HEK293 (cell line): ENCODE results near the gene TBX4.

Source experiments
- CTCF ChIA-PET: fragments of 350-600 bp; formaldehyde crosslinking; extraction: SDS; loops from one replicate; lab custom pipeline; 2021; ENCODE audit warnings: antibody characterized with exemption; lab: Yijun Ruan, JAX
- POLR2A ChIA-PET: fragments of 300-600 bp; formaldehyde crosslinking; extraction: SDS; loops from one replicate; lab custom pipeline; 2020; ENCODE audit warnings: antibody characterized with exemption, inconsistent platforms; lab: Yijun Ruan, JAX
- H3K27ac ChIP-seq: fragments of 200-500 bp; sonication (Bioruptor generic); 2 replicates; pipeline ENCODE4 v1.5.1; 2014; ENCODE audit warnings: low read depth, low read length, control low read depth, inconsistent platforms; ENCODE audit errors: extremely low read depth
- H3K36me3 ChIP-seq, 2 experiments: fragments of 200-500 bp in 1 of 2; sonication (Bioruptor generic) in 1 of 2; 1 replicate in 1 of 2; 2 replicates in 1 of 2; pipeline ENCODE4 v1.5.1; 2014 to 2017; ENCODE audit warnings: inconsistent platforms in 2 of 2, low read length in 2 of 2; ENCODE audit not compliant: control insufficient read depth in 2 of 2, insufficient read depth in 1 of 2
- H3K4me1 ChIP-seq: fragments of 200-500 bp; sonication (Bioruptor generic); 2 replicates; pipeline ENCODE4 v1.5.1; 2014; ENCODE audit warnings: mild to moderate bottlenecking, low read length, inconsistent platforms; ENCODE audit not compliant: control insufficient read depth, insufficient read depth
- H3K4me3 ChIP-seq: 2 replicates; pipeline ENCODE4 v1.5.1; 2011; ENCODE audit warnings: low read depth, mild to moderate bottlenecking, control low read depth, low read length, moderate library complexity
- H3K9me3 ChIP-seq: fragments of 200-500 bp; sonication (Bioruptor generic); 2 replicates; pipeline ENCODE4 v1.5.1; 2014; ENCODE audit warnings: low read depth, low read length, inconsistent platforms; ENCODE audit not compliant: control insufficient read depth, insufficient read depth
- KLF8 ChIP-seq: fragments of 450-650 bp; formaldehyde crosslinking; IDR thresholded peaks from 2 replicates; pipeline ENCODE4 v1.5.1; 2016; ENCODE audit warnings: missing biosample characterization, missing genetic modification characterization
- REPIN1 ChIP-seq: fragments of 450-650 bp; formaldehyde crosslinking; IDR thresholded peaks from 2 replicates; pipeline ENCODE4 v1.5.1; 2017; ENCODE audit warnings: missing biosample characterization, missing genetic modification characterization, low read depth
- SALL2 ChIP-seq: fragments of 450-650 bp; formaldehyde crosslinking; IDR thresholded peaks from 2 replicates; pipeline ENCODE4 v1.5.0; 2017; ENCODE audit warnings: missing biosample characterization, mild to moderate bottlenecking, missing genetic modification characterization, borderline replicate concordance
- SETDB1 ChIP-seq: IDR thresholded peaks from one replicate; pipeline ENCODE4 v1.6.1; 2017; ENCODE audit warnings: mild to moderate bottlenecking, low read length, moderate library complexity, mixed read lengths; ENCODE audit not compliant: insufficient read length
- SP3 ChIP-seq: fragments of 450-650 bp; formaldehyde crosslinking; IDR thresholded peaks from 2 replicates; pipeline ENCODE4 v1.5.1; 2016; ENCODE audit warnings: missing biosample characterization, missing genetic modification characterization
- ZBTB48 ChIP-seq: fragments of 450-650 bp; formaldehyde crosslinking; IDR thresholded peaks from 2 replicates; pipeline ENCODE4 v1.5.1; 2016; ENCODE audit warnings: missing biosample characterization, missing genetic modification characterization
- ZNF132 ChIP-seq: fragments of 450-650 bp; formaldehyde crosslinking; IDR thresholded peaks from 2 replicates; pipeline ENCODE4 v1.5.1; 2017; ENCODE audit warnings: missing biosample characterization, missing genetic modification characterization, borderline replicate concordance
- ZNF596 ChIP-seq: fragments of 450-650 bp; IDR thresholded peaks from 2 replicates; pipeline ENCODE4 v1.5.0; 2018; ENCODE audit warnings: missing biosample characterization, mild to moderate bottlenecking, missing genetic modification characterization, moderate library complexity
- ZNF610 ChIP-seq: fragments of 450-650 bp; formaldehyde crosslinking; IDR thresholded peaks from 2 replicates; pipeline ENCODE4 v1.5.1; 2016; ENCODE audit warnings: missing biosample characterization, missing genetic modification characterization, borderline replicate concordance
- ZNF792 ChIP-seq: fragments of 450-650 bp; formaldehyde crosslinking; IDR thresholded peaks from 2 replicates; pipeline ENCODE4 v1.5.1; 2016; ENCODE audit warnings: missing biosample characterization, missing genetic modification characterization
- TF ChIP-seq, protein P1 (sequence below): fragments of 450-650 bp; formaldehyde crosslinking; IDR thresholded peaks from 2 replicates; pipeline ENCODE4 v1.5.1; 2016; ENCODE audit warnings: missing biosample characterization, missing genetic modification characterization
- TF ChIP-seq, protein P2 (sequence below): fragments of 450-650 bp; formaldehyde crosslinking; IDR thresholded peaks from 2 replicates; pipeline ENCODE4 v1.5.1; 2016; ENCODE audit warnings: missing biosample characterization, missing genetic modification characterization
- TF ChIP-seq, protein P3 (sequence below): fragments of 450-650 bp; formaldehyde crosslinking; IDR thresholded peaks from 2 replicates; pipeline ENCODE4 v1.5.1; 2017; ENCODE audit warnings: missing biosample characterization, missing genetic modification characterization
- TF ChIP-seq, protein P4 (sequence below): fragments of 450-650 bp; formaldehyde crosslinking; IDR thresholded peaks from 2 replicates; pipeline ENCODE4 v1.5.1; 2016; ENCODE audit warnings: missing biosample characterization, missing genetic modification characterization, low read depth
- TF ChIP-seq, protein P5 (sequence below): fragments of 450-650 bp; formaldehyde crosslinking; IDR thresholded peaks from 2 replicates; pipeline ENCODE4 v1.5.1; 2017; ENCODE audit warnings: missing biosample characterization, missing genetic modification characterization
- TF ChIP-seq, protein P6 (sequence below): fragments of 450-650 bp; formaldehyde crosslinking; conservative IDR thresholded peaks from 2 replicates; pipeline ENCODE4 v1.5.1; 2016; ENCODE audit warnings: low read depth, missing biosample characterization, missing genetic modification characterization

The TBX4 gene

DNA sequence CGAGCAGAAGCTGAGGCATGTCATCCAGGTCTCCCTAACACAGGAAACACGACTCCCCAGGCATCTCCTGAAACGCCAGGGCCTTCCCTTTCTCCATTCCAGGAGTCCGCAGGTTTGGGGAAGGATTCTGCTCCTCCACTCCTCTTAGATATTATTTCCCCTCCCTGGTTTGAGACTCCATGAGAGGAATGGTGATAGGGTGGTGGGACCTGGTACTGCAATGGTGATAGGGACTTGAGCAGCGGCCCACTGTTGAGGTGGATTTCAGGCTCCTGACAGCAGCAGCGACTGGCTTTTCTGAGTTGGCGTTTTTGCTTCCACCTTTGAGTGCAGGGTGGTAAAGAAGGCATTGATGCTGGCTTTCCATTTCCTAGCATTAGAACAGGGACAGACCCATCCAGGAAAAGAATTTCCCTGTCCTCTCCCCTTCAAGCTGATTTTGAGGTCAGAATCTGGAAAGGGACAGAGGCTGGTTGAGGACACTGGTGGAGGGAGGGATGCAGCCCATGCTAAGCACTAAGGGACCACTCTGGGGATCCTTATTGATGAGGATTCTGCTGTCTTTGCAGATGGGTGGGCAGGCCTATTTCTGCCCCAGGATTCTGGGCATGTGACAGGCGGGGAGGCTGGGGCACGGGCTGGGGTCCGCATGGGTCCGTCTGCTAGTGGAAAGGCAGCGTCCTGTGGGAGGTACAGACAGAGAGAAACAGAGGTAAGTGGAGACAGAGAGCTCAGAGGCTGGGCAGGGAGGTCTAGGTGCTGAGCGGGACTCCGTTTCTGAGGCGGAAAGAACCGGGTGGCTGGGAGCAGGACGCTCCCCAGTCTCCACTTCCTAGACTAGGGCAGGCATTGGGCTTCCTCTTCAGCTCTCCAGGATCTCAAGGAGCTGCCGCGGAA lies 1.3 kb upstream of the TBX4 start (continued):
- TF ChIP-seq, protein P1, sequence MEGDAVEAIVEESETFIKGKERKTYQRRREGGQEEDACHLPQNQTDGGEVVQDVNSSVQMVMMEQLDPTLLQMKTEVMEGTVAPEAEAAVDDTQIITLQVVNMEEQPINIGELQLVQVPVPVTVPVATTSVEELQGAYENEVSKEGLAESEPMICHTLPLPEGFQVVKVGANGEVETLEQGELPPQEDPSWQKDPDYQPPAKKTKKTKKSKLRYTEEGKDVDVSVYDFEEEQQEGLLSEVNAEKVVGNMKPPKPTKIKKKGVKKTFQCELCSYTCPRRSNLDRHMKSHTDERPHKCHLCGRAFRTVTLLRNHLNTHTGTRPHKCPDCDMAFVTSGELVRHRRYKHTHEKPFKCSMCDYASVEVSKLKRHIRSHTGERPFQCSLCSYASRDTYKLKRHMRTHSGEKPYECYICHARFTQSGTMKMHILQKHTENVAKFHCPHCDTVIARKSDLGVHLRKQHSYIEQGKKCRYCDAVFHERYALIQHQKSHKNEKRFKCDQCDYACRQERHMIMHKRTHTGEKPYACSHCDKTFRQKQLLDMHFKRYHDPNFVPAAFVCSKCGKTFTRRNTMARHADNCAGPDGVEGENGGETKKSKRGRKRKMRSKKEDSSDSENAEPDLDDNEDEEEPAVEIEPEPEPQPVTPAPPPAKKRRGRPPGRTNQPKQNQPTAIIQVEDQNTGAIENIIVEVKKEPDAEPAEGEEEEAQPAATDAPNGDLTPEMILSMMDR: no peak
- TF ChIP-seq ZNF132 (no peak), ZNF792 (no peak), SETDB1 (no peak), ZBTB48 (no peak)
- TF ChIP-seq, protein P2, sequence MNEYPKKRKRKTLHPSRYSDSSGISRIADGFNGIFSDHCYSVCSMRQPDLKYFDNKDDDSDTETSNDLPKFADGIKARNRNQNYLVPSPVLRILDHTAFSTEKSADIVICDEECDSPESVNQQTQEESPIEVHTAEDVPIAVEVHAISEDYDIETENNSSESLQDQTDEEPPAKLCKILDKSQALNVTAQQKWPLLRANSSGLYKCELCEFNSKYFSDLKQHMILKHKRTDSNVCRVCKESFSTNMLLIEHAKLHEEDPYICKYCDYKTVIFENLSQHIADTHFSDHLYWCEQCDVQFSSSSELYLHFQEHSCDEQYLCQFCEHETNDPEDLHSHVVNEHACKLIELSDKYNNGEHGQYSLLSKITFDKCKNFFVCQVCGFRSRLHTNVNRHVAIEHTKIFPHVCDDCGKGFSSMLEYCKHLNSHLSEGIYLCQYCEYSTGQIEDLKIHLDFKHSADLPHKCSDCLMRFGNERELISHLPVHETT: no peak

DNA sequence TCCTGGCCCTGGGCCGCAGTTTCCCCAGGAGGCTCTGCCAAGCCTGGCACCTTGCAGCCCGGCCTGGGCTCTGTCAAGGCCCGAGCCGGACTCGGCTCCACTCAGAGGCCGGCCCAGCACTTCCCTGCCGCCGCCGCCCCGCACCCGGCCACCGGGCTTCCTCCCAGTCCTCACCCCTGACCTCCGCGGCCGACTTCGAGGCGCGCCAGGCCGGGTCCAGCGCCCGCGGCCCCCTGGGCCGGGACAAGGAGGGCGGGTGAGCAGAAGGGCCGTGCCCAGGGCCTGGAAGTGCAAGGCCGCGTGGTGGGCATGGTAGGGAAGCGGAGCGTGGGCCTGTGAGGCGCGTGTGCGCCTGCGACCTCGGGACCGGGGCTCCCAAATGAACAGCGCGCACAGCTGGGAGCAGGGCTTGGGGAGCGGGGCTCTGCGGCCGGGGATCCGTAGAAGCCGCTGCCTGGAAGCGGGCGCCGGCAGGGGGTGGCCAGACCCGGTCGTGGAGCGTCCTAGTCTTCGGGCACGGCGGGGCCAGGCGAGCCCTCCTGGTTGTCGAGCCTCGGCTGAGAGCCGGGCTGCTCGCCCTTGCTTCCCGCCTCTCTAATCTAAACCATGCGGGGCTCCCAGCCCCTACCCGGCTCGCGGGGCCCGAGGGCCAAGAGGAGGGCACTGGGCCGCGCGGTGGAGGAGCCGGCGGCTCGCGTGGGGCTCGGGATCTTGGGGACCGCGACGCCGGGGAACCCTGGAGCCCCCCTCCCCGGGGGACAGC lies 503 bp upstream of the TBX4 start:
- no peaks in the 10 kb centered on the region for H3K36me3 ChIP-seq
- H3K4me3 ChIP-seq: no peak overlapping the region
- H3K27ac ChIP-seq: no peak overlapping the region
- H3K9me3 ChIP-seq: no peaks in the 10 kb centered on the region
- TF ChIP-seq REPIN1 (tag by site-specific recombination) (no peak), SP3 (tag by site-specific recombination) (no peak), KLF8 (tag by site-specific recombination) (no peak), ZNF610 (tag by site-specific recombination) (no peak), ZNF596 (no peak), SALL2 (tag by site-specific recombination) (no peak)
- TF ChIP-seq, protein P3, sequence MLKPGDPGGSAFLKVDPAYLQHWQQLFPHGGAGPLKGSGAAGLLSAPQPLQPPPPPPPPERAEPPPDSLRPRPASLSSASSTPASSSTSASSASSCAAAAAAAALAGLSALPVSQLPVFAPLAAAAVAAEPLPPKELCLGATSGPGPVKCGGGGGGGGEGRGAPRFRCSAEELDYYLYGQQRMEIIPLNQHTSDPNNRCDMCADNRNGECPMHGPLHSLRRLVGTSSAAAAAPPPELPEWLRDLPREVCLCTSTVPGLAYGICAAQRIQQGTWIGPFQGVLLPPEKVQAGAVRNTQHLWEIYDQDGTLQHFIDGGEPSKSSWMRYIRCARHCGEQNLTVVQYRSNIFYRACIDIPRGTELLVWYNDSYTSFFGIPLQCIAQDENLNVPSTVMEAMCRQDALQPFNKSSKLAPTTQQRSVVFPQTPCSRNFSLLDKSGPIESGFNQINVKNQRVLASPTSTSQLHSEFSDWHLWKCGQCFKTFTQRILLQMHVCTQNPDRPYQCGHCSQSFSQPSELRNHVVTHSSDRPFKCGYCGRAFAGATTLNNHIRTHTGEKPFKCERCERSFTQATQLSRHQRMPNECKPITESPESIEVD (tag by site-specific recombination): no peak
- TF ChIP-seq, protein P4, sequence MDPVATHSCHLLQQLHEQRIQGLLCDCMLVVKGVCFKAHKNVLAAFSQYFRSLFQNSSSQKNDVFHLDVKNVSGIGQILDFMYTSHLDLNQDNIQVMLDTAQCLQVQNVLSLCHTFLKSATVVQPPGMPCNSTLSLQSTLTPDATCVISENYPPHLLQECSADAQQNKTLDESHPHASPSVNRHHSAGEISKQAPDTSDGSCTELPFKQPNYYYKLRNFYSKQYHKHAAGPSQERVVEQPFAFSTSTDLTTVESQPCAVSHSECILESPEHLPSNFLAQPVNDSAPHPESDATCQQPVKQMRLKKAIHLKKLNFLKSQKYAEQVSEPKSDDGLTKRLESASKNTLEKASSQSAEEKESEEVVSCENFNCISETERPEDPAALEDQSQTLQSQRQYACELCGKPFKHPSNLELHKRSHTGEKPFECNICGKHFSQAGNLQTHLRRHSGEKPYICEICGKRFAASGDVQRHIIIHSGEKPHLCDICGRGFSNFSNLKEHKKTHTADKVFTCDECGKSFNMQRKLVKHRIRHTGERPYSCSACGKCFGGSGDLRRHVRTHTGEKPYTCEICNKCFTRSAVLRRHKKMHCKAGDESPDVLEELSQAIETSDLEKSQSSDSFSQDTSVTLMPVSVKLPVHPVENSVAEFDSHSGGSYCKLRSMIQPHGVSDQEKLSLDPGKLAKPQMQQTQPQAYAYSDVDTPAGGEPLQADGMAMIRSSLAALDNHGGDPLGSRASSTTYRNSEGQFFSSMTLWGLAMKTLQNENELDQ: no peak
- TF ChIP-seq, protein P5, sequence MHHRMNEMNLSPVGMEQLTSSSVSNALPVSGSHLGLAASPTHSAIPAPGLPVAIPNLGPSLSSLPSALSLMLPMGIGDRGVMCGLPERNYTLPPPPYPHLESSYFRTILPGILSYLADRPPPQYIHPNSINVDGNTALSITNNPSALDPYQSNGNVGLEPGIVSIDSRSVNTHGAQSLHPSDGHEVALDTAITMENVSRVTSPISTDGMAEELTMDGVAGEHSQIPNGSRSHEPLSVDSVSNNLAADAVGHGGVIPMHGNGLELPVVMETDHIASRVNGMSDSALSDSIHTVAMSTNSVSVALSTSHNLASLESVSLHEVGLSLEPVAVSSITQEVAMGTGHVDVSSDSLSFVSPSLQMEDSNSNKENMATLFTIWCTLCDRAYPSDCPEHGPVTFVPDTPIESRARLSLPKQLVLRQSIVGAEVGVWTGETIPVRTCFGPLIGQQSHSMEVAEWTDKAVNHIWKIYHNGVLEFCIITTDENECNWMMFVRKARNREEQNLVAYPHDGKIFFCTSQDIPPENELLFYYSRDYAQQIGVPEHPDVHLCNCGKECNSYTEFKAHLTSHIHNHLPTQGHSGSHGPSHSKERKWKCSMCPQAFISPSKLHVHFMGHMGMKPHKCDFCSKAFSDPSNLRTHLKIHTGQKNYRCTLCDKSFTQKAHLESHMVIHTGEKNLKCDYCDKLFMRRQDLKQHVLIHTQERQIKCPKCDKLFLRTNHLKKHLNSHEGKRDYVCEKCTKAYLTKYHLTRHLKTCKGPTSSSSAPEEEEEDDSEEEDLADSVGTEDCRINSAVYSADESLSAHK (tag by site-specific recombination): no peak
- TF ChIP-seq, protein P6, sequence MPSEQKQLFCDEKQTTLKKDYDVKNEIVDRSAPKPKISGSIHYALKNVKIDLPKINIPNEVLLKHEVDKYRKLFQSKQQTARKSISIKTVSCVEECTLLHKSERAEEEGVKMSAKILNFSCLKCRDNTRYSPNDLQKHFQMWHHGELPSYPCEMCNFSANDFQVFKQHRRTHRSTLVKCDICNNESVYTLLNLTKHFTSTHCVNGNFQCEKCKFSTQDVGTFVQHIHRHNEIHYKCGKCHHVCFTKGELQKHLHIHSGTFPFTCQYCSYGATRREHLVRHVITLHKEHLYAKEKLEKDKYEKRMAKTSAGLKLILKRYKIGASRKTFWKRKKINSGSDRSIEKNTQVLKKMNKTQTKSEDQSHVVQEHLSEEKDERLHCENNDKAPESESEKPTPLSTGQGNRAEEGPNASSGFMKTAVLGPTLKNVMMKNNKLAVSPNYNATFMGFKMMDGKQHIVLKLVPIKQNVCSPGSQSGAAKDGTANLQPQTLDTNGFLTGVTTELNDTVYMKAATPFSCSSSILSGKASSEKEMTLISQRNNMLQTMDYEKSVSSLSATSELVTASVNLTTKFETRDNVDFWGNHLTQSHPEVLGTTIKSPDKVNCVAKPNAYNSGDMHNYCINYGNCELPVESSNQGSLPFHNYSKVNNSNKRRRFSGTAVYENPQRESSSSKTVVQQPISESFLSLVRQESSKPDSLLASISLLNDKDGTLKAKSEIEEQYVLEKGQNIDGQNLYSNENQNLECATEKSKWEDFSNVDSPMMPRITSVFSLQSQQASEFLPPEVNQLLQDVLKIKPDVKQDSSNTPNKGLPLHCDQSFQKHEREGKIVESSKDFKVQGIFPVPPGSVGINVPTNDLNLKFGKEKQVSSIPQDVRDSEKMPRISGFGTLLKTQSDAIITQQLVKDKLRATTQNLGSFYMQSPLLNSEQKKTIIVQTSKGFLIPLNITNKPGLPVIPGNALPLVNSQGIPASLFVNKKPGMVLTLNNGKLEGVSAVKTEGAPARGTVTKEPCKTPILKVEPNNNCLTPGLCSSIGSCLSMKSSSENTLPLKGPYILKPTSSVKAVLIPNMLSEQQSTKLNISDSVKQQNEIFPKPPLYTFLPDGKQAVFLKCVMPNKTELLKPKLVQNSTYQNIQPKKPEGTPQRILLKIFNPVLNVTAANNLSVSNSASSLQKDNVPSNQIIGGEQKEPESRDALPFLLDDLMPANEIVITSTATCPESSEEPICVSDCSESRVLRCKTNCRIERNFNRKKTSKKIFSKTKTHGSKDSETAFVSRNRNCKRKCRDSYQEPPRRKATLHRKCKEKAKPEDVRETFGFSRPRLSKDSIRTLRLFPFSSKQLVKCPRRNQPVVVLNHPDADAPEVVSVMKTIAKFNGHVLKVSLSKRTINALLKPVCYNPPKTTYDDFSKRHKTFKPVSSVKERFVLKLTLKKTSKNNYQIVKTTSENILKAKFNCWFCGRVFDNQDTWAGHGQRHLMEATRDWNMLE (tag by site-specific recombination): no peak
- no peaks in the 10 kb centered on the region for H3K4me1 ChIP-seq
- ChIA-PET POLR2A (no interaction called here), CTCF (interaction anchor here (1.1 kb wide), 1 partner anchor 123 kb away, joined by 3 read pairs; no protein-coding TSS in a partner anchor)
